A549 (cell line): ENCODE results near the gene NFE2L3. TPM values are rescaled to one million over a fixed set of nuclear protein-coding genes. Genes with fewer than 3 reads are reported as not detected.

ENCODE experiments used
- ATAC-seq, 2 experiments: fragments of 200-7000 bp in 1 of 2; fragments of >200 bp in 1 of 2; cut with Nextera tagmentation in 1 of 2; cut with Tn5 transposase in 1 of 2; 3 replicates each; pipeline versions ENCODE4 v1.8.0 to v1.9.1; 2018 to 2020; ENCODE audit warnings: mild to moderate bottlenecking in 1 of 2, moderate library complexity in 1 of 2
- CTCF ChIA-PET: fragments of 300-600 bp; sonication (Branson Sonifier 250); formaldehyde crosslinking; extraction: SDS; loops from one replicate; lab custom pipeline; 2021; ENCODE audit warnings: antibody characterized with exemption, inconsistent platforms; lab: Yijun Ruan, JAX
- POLR2A ChIA-PET: fragments of 350-600 bp; formaldehyde crosslinking; extraction: SDS; loops from one replicate; lab custom pipeline; 2021; ENCODE audit warnings: antibody characterized with exemption, inconsistent platforms; lab: Yijun Ruan, JAX
- DNase-seq, 2 experiments: peaks; one replicate each; pipeline versions ENCODE4 v3.0.0 to v3.0.0-alpha.2; 2011 to 2016; ENCODE audit warnings: low read depth in 1 of 2, low spot score in 1 of 2
- FAIRE-seq: peaks from 2 replicates; lab custom pipeline; 2011; peaks lifted over from hg19 to GRCh38; lab: Jason Lieb, UNC
- H3K27ac ChIP-seq, 2 experiments: fragments of >200 bp; sonication (Bioruptor Twin); formaldehyde crosslinking; 3 replicates each; pipeline ENCODE4 v1.5.1; 2016 to 2017
- H3K4me1 ChIP-seq: fragments of >200 bp; sonication (Bioruptor Twin); formaldehyde crosslinking; 3 replicates; pipeline ENCODE4 v1.6.1; 2016
- H3K4me2 ChIP-seq: fragments of >200 bp; sonication (Bioruptor Twin); formaldehyde crosslinking; 3 replicates; pipeline ENCODE4 v1.6.1; 2016
- H3K4me3 ChIP-seq: fragments of >200 bp; sonication (Bioruptor Twin); formaldehyde crosslinking; 3 replicates; pipeline ENCODE4 v1.5.1; 2016
- H3K9me3 ChIP-seq: fragments of >200 bp; sonication (Bioruptor Twin); formaldehyde crosslinking; 3 replicates; pipeline ENCODE4 v1.6.1; 2016
- EHMT2 ChIP-seq: fragments of 200-600 bp; sonication (generic); IDR thresholded peaks from 2 replicates; pipeline ENCODE4 v1.6.1; 2016; ENCODE audit warnings: antibody characterized with exemption, low read depth, mild to moderate bottlenecking, moderate library complexity
- EP300 ChIP-seq, 2 experiments: fragments of >200 bp; sonication (Bioruptor Twin); formaldehyde crosslinking; IDR thresholded peaks; 2 replicates in 1 of 2; 3 replicates in 1 of 2; pipeline ENCODE4 v1.6.1; 2016 to 2017
- FOSB ChIP-seq: fragments of 250-450 bp; sonication (Bioruptor Pico); IDR thresholded peaks from 2 replicates; pipeline ENCODE4 v1.5.0; 2020; ENCODE audit warnings: mild to moderate bottlenecking, moderate library complexity
- FOSL2 ChIP-seq, 2 experiments: fragments of 450-650 bp in 1 of 2; fragments of >200 bp in 1 of 2; sonication (Bioruptor Twin) in 1 of 2; formaldehyde crosslinking; IDR thresholded peaks; 2 replicates each; pipeline versions ENCODE4 v1.5.0 to v1.6.1; 2016 to 2020; ENCODE audit warnings: mild to moderate bottlenecking in 1 of 2, moderate library complexity in 1 of 2
- GATA3 ChIP-seq: IDR thresholded peaks from 2 replicates; pipeline ENCODE4 v1.6.1; 2012; ENCODE audit warnings: borderline replicate concordance
- HEYL ChIP-seq: fragments of 250-450 bp; sonication (Bioruptor Pico); IDR thresholded peaks from 2 replicates; pipeline ENCODE4 v1.8.0; 2021; ENCODE audit warnings: mild to moderate bottlenecking, moderate library complexity
- HOXA7 ChIP-seq: fragments of 250-450 bp; sonication (Bioruptor Pico); IDR thresholded peaks from 2 replicates; pipeline ENCODE4 v1.5.0; 2020; ENCODE audit warnings: mild to moderate bottlenecking, moderate library complexity
- HOXB5 ChIP-seq: fragments of 250-450 bp; sonication (Bioruptor Pico); IDR thresholded peaks from 2 replicates; pipeline ENCODE4 v1.5.0; 2020; ENCODE audit warnings: mild to moderate bottlenecking, moderate library complexity
- JUN ChIP-seq, 2 experiments: fragments of >200 bp; sonication (Bioruptor Twin); formaldehyde crosslinking; IDR thresholded peaks; 2 replicates in 1 of 2; 3 replicates in 1 of 2; pipeline ENCODE4 v1.6.1; 2016 to 2017
- JUNB ChIP-seq: fragments of >200 bp; sonication (Bioruptor Twin); formaldehyde crosslinking; IDR thresholded peaks from 2 replicates; pipeline ENCODE4 v1.6.1; 2016
- MAZ ChIP-seq: fragments of 150-350 bp; IDR thresholded peaks from 2 replicates; pipeline ENCODE4 v1.6.1; 2014; ENCODE audit warnings: antibody characterized with exemption, low read depth, low read length, borderline replicate concordance
- MYC ChIP-seq: IDR thresholded peaks from 2 replicates; pipeline ENCODE4 v1.6.1; 2012; ENCODE audit warnings: mild to moderate bottlenecking, inconsistent platforms, low read length, improper control_type of control experiment, borderline replicate concordance
- POLR2A ChIP-seq: IDR thresholded peaks from 2 replicates; pipeline ENCODE4 v1.6.1; 2012; ENCODE audit warnings: mild to moderate bottlenecking, low read length
- POLR2AphosphoS2 ChIP-seq: conservative IDR thresholded peaks from 2 replicates; pipeline ENCODE4 v1.6.1; 2012; ENCODE audit warnings: low read length, improper control_type of control experiment, inconsistent platforms
- RAD21 ChIP-seq, 2 experiments: fragments of >200 bp in 1 of 2; sonication (Bioruptor Twin) in 1 of 2; formaldehyde crosslinking in 1 of 2; IDR thresholded peaks in 1 of 2; conservative IDR thresholded peaks in 1 of 2; 2 replicates in 1 of 2; 3 replicates in 1 of 2; pipeline ENCODE4 v1.6.1; 2012 to 2018; ENCODE audit warnings: inconsistent platforms in 1 of 2
- RARB ChIP-seq: fragments of 250-450 bp; sonication (Bioruptor Pico); IDR thresholded peaks from 2 replicates; pipeline ENCODE4 v1.8.0; 2021; ENCODE audit warnings: mild to moderate bottlenecking, moderate library complexity
- RCOR1 ChIP-seq: fragments of 150-350 bp; IDR thresholded peaks from 2 replicates; pipeline ENCODE4 v1.6.1; 2014; ENCODE audit warnings: antibody characterized with exemption, low read length, low read depth
- RFX5 ChIP-seq: fragments of 450-650 bp; IDR thresholded peaks from 2 replicates; pipeline ENCODE4 v1.7.1; 2014; ENCODE audit warnings: antibody characterized with exemption, mild to moderate bottlenecking, moderate library complexity
- RNF2 ChIP-seq: fragments of 200-600 bp; sonication (generic); IDR thresholded peaks from 2 replicates; pipeline ENCODE4 v1.6.1; 2016; ENCODE audit warnings: low read depth, mild to moderate bottlenecking, antibody characterized with exemption, moderate library complexity, borderline replicate concordance
- SMC3 ChIP-seq: fragments of >200 bp; sonication (Bioruptor Twin); formaldehyde crosslinking; IDR thresholded peaks from 3 replicates; pipeline ENCODE4 v1.6.1; 2018; ENCODE audit warnings: inconsistent platforms
- TFCP2L1 ChIP-seq: fragments of 250-450 bp; sonication (Bioruptor Pico); IDR thresholded peaks from 2 replicates; pipeline ENCODE4 v1.5.0; 2021; ENCODE audit warnings: mild to moderate bottlenecking
- TP53 ChIP-seq: fragments of 250-450 bp; sonication (Bioruptor Pico); IDR thresholded peaks from 2 replicates; pipeline ENCODE4 v1.5.0; 2021; ENCODE audit warnings: mild to moderate bottlenecking, moderate library complexity
- USF2 ChIP-seq: fragments of 450-650 bp; IDR thresholded peaks from 2 replicates; pipeline ENCODE4 v1.6.1; 2014; ENCODE audit warnings: antibody characterized with exemption
- ZC3H11A ChIP-seq: fragments of 450-650 bp; IDR thresholded peaks from 2 replicates; pipeline ENCODE4 v1.6.1; 2014; ENCODE audit warnings: antibody characterized with exemption, mild to moderate bottlenecking
- ZNF302 ChIP-seq: fragments of 250-450 bp; sonication (Bioruptor Pico); IDR thresholded peaks from 2 replicates; pipeline ENCODE4 v1.9.0; 2021; ENCODE audit warnings: inconsistent platforms, mild to moderate bottlenecking, moderate library complexity
- WGBS: methylation state at CpG from one replicate; pipeline ENCODE4 v1.1.6; 2017; ENCODE audit errors: missing lambda C conversion rate; 5-methylcytosine and 5-hydroxymethylcytosine counted together
- polyA plus RNA-seq, 4 experiments: library from polyadenylated mRNA; depleted of rRNA in 3 of 4; stranded (reverse); fragments of >200 nt; fragmentation: RNase III in 1 of 4; extraction: RNeasy Plus Mini Kit Qiagen cat#74134 plus additional on column Dnase treatment in 1 of 4; gene quantifications; 2 replicates in 3 of 4; 3 replicates in 1 of 4; pipeline ENCODE4 v1.2.3, GENCODE V29; 2011 to 2017
- TF ChIP-seq, protein P1 (sequence below): fragments of 200-600 bp; sonication (generic); IDR thresholded peaks from 2 replicates; pipeline ENCODE4 v1.6.1; 2016; ENCODE audit warnings: antibody characterized with exemption, mild to moderate bottlenecking, moderate library complexity
- TF ChIP-seq, protein P2 (sequence below): fragments of 250-450 bp; sonication (Bioruptor Pico); IDR thresholded peaks from 2 replicates; pipeline ENCODE4 v1.5.0; 2021; ENCODE audit warnings: mild to moderate bottlenecking, moderate library complexity, borderline replicate concordance

NFE2L3 gene
- polyA plus RNA-seq, 2 of the 4 experiments (the other 2 are of a cell fraction) = 4.9 to 11.4 TPM

DNA sequence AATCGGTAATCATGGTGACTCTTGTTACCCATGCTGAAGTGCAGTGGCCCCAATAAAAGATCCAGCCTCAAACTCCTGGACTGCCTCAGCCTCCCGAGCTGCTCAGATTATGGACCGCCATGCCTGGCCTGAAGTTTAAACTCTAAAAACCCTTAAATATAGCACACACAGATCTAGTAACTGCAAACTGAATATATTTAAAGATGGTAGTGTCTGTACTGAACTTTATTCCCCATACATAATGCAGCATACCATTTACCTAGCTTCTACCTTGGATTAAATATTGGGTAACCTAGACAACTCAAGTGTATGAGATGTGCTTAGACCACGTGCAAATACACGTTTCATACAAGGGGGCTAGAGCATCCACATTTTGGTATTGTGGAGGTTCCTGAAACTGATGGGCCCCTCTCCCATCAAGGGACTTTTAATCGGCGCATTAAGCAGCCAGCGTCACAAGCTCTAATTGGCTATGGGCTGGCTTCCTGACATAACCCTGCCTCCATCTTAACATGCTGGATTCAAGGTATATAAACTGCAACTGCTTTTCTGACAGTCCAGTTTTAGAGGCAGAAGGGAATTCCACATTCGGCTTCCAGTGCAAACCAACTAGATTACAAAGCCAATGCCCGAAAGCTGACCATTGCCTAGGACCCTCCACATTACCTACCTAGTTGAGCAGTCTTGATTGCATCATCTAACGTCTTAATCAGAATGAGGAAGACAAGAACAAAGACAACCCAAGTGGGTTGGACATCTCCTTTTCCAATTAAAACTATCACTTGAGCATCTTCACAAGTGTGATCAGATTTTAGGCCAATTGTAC is 35.6 kb downstream of the NFE2L3 start (continued):
- TF ChIP-seq, protein P1, sequence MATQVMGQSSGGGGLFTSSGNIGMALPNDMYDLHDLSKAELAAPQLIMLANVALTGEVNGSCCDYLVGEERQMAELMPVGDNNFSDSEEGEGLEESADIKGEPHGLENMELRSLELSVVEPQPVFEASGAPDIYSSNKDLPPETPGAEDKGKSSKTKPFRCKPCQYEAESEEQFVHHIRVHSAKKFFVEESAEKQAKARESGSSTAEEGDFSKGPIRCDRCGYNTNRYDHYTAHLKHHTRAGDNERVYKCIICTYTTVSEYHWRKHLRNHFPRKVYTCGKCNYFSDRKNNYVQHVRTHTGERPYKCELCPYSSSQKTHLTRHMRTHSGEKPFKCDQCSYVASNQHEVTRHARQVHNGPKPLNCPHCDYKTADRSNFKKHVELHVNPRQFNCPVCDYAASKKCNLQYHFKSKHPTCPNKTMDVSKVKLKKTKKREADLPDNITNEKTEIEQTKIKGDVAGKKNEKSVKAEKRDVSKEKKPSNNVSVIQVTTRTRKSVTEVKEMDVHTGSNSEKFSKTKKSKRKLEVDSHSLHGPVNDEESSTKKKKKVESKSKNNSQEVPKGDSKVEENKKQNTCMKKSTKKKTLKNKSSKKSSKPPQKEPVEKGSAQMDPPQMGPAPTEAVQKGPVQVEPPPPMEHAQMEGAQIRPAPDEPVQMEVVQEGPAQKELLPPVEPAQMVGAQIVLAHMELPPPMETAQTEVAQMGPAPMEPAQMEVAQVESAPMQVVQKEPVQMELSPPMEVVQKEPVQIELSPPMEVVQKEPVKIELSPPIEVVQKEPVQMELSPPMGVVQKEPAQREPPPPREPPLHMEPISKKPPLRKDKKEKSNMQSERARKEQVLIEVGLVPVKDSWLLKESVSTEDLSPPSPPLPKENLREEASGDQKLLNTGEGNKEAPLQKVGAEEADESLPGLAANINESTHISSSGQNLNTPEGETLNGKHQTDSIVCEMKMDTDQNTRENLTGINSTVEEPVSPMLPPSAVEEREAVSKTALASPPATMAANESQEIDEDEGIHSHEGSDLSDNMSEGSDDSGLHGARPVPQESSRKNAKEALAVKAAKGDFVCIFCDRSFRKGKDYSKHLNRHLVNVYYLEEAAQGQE = peak; percentile 27; the same call in 1 of the 2 replicates
- TF ChIP-seq RCOR1 = no peak
- peak; percentile 88; the same call in 1 of the 2 replicates for TF ChIP-seq TP53 (CRISPR knock-in tag)
- no peak for TF ChIP-seq HEYL (CRISPR knock-in tag)
- no peak for TF ChIP-seq USF2
- no peak for TF ChIP-seq ZNF302 (CRISPR knock-in tag)
- 0 out of 3 replicates have a peak, but pooled peaks have one; percentile 3 for TF ChIP-seq SMC3
- peak; percentile 81 for TF ChIP-seq RARB (CRISPR knock-in tag)
- TF ChIP-seq EP300 (IDR thresholded peaks at IDR 0.05) = no peak
- no peak for TF ChIP-seq GATA3
- peak; percentile 39; the same call in 1 of the 2 replicates for TF ChIP-seq HOXB5 (CRISPR knock-in tag)
- no peak for TF ChIP-seq JUNB
- TF ChIP-seq MAZ = no peak
- peak; percentile 97 for TF ChIP-seq HOXA7 (CRISPR knock-in tag)
- peak; percentile 93 for TF ChIP-seq FOSB (CRISPR knock-in tag)
- no peak for TF ChIP-seq RNF2
- peak; percentile 98 for TF ChIP-seq POLR2AphosphoS2
- no peak for TF ChIP-seq RFX5
- no peak for TF ChIP-seq EHMT2

DNA sequence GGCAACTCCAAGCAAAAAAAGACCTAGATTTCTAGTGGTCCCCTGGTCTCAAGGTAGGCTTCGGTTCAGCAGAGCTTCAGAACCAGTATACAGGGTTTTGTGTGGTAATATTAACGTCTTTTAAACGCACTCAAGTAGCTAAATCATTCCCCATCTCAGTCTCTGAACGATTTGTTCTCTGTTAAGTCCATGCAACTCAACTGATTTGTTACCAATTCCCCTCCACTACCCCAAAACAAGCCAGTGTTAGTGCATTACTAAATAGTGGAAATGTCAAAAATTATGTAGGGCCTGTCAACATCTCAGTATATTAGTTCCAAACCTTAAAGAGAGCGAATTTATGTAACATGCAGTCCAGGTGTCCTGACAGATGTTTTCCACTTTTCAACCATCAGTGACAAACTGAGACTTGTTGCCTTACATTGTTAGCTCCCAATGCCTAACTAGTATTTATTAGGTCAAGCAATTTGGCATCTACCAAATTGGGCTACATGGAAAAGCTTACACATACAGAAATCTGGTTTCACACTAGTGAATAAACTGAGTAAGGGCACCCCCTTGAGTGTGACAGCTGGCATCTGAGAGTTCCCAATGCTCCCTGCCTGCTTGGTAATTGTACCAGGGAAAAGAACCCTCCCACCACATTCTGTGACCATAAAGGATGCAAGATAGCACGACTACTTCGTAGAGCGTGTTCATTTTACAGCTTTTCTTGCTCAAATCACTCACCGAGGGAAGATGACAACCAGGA is 36.4 kb downstream of the NFE2L3 start:
- Histone ChIP-seq H3K4me2 (0 out of 3 replicates have a peak overlapping the region, but pooled peaks have one; percentile 7), H3K9me3 (no peaks in the 10 kb centered on the region), H3K27ac (peak overlapping the region in 1 of 2 experiments; percentile 57; a peak in 2 of 6 replicates), H3K4me3 (no peak overlapping the region), H3K4me1 (peaks cover 95% of the 10 kb centered on the region)
- ChIA-PET POLR2A (interaction anchor here (1.4 to 3.8 kb wide), 8 partner anchors 8 to 97 kb away, joined by 3 to 42 read pairs (median 10); partner anchors contain the start of genes CBX3, HNRNPA2B1 and NFE2L3), CTCF (interaction anchor here (0.9 to 3.2 kb wide), 7 partner anchors 9 to 177 kb away, joined by 3 to 31 read pairs (median 5); partner anchors contain the start of gene NFE2L3)
- no peak for FAIRE-seq
- 90% methylated on average over 9 of the region's 9 CpGs for WGBS
- peak in 1 of 2 experiments; percentile 2; a peak in 3 of 6 replicates for ATAC-seq
- no peak for DNase-seq
- peak; percentile 97 for TF ChIP-seq HOXA7 (CRISPR knock-in tag)
- TF ChIP-seq RAD21 (conservative IDR thresholded peaks at IDR 0.05 in 1 of 2, IDR thresholded peaks at IDR 0.05 in 1 of 2) = no peak
- peak; percentile 97 for TF ChIP-seq FOSB (CRISPR knock-in tag)
- no peak for TF ChIP-seq ZC3H11A
- TF ChIP-seq EP300 (IDR thresholded peaks at IDR 0.05) = no peak
- TF ChIP-seq MYC = no peak
- no peak for TF ChIP-seq FOSL2 (IDR thresholded peaks at IDR 0.05)
- TF ChIP-seq FOSL2 (CRISPR knock-in tag; IDR thresholded peaks at IDR 0.05) = peak; percentile 49; the same call in 1 of the 2 replicates
- TF ChIP-seq, protein P2, sequence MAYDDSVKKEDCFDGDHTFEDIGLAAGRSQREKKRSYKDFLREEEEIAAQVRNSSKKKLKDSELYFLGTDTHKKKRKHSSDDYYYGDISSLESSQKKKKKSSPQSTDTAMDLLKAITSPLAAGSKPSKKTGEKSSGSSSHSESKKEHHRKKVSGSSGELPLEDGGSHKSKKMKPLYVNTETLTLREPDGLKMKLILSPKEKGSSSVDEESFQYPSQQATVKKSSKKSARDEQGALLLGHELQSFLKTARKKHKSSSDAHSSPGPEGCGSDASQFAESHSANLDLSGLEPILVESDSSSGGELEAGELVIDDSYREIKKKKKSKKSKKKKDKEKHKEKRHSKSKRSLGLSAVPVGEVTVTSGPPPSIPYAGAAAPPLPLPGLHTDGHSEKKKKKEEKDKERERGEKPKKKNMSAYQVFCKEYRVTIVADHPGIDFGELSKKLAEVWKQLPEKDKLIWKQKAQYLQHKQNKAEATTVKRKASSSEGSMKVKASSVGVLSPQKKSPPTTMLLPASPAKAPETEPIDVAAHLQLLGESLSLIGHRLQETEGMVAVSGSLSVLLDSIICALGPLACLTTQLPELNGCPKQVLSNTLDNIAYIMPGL (CRISPR knock-in tag) = peak; percentile 69
- peak; percentile 99 for TF ChIP-seq TFCP2L1 (CRISPR knock-in tag)
- TF ChIP-seq RARB (CRISPR knock-in tag) = peak; percentile 90; the same call in 1 of the 2 replicates
- TF ChIP-seq POLR2AphosphoS2 = peak; percentile 99
- TF ChIP-seq POLR2A = no peak
- TF ChIP-seq JUN (IDR thresholded peaks at IDR 0.05) = 0 out of 5 replicates have a peak, but pooled peaks of 1 of the 2 experiments have one; percentile 2
